ENCODE results near the gene AQP1. TPM values are rescaled to one million over a fixed set of nuclear protein-coding genes. Genes with fewer than 3 reads are reported as not detected.
A peak's percentile ranks its signal among the peaks of the same experiment; 100 is the strongest.

Gene AQP1
- total and polyA plus RNA-seq, 11 donors, result 113 to 420 (median 210) TPM

DNA sequence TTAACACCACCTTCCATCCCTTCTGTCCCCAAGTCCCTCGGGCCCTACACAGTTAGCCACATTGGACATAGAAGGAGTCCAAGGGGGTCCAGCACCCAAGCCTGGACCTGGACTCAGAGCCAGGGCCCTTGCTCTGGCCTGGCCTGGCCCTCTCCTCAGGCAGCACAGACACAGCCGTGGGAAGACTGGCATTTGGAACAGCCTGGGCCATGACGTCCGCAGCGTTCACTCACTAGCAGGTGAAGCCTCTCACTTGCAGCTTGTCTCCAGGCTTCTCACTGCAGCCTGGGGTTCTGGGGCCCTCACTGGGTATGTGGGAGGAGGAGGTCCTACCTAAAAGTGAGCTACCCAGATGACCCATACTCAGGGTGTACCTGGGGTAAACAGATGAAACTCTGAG lies 33.7 kb upstream of the AQP1 start:
- Histone ChIP-seq H3K9me3 (peaks cover 0 to 10% (median 0%) of the 10 kb centered on the region in 12 donors), H3K27ac (peak overlapping the region in 6 of 12 donors; percentile 47 to 73 (median 67)), H3K4me1 (peaks cover 0 to 18% (median 9%) of the 10 kb centered on the region in 12 donors), H3K4me3 (no peak overlapping the region), H3K36me3 (peaks cover 0 to 22% (median 2%) of the 10 kb centered on the region in 9 donors), H3K27me3 (no peaks in the 10 kb centered on the region)
- intact Hi-C loops (cut with DNase I), result no loop called here
- TF ChIP-seq, protein P1, sequence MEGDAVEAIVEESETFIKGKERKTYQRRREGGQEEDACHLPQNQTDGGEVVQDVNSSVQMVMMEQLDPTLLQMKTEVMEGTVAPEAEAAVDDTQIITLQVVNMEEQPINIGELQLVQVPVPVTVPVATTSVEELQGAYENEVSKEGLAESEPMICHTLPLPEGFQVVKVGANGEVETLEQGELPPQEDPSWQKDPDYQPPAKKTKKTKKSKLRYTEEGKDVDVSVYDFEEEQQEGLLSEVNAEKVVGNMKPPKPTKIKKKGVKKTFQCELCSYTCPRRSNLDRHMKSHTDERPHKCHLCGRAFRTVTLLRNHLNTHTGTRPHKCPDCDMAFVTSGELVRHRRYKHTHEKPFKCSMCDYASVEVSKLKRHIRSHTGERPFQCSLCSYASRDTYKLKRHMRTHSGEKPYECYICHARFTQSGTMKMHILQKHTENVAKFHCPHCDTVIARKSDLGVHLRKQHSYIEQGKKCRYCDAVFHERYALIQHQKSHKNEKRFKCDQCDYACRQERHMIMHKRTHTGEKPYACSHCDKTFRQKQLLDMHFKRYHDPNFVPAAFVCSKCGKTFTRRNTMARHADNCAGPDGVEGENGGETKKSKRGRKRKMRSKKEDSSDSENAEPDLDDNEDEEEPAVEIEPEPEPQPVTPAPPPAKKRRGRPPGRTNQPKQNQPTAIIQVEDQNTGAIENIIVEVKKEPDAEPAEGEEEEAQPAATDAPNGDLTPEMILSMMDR (IDR thresholded peaks at IDR 0.05), result no peak
- TF ChIP-seq POLR2A (IDR thresholded peaks at IDR 0.05), result no peak
- no peak for ATAC-seq
- no peak for DNase-seq
- 68 to 98% (median 93%) methylated on average over 5 of the region's 5 CpGs for WGBS, 4 donors

DNA sequence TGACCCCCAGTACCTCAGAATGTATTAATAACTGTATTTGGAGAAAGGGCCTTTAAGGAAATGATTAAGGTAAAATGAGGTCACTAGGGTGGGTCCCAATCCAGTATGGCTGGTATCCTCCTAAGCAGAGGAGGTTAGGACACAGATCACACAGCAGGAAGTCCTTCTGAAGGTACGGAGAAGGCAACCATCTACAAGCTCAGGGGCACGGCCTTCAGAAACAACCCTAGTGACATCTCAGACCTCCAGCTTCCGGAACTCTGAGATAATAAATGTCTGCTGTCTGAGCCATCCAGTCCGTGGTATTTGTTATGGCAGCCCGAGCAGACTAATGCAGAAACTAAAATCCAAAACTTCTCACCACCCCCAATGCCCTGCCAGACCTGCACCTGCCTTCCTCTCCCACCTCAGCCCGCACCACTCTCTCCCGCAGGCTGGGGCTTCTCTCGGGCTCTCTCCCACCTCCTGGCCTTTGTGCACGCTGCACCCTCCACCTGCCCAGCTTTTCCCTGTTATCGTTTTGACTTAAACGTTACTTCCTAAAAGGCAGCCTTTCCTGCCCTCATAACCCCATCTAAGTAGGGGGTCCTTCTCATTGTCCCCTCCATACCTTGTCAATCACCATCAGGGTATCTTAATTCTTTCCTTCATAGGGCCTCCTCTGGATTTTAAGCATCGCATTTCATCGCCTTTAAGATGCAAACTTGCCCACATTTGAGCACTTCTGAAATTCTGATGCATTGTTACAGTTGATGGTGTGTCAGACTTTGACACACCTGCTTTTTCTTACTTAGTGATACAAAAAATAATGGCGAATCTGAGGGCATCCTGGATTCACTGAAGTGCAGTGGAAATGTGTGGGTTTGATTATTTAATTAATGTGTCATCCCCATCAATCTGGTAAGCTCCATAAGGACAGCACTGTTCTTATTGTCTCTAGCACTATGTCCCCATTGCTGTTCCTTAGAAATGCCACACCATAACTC lies 32.2 kb upstream of the AQP1 start:
- DNase-seq (no peak), ATAC-seq (no peak)
- TF ChIP-seq POLR2A (IDR thresholded peaks at IDR 0.05), result no peak
- TF ChIP-seq, protein P1 (IDR thresholded peaks at IDR 0.05), result no peak
- WGBS, 4 donors, result 82 to 88% (median 83%) methylated on average over 14 of the region's 14 CpGs
- H3K27me3 ChIP-seq, result no peaks in the 10 kb centered on the region
- H3K4me1 ChIP-seq, result peaks cover 0 to 15% (median 6%) of the 10 kb centered on the region in 12 donors
- H3K27ac ChIP-seq, result peak overlapping the region in 1 of 12 donors; percentile 49
- intact Hi-C loops (cut with DNase I), result no loop called here
- peaks cover 0 to 7% (median 0%) of the 10 kb centered on the region in 12 donors for H3K9me3 ChIP-seq
- no peak overlapping the region for H3K4me3 ChIP-seq
- peaks cover 0 to 19% (median 0%) of the 10 kb centered on the region in 9 donors for H3K36me3 ChIP-seq

DNA sequence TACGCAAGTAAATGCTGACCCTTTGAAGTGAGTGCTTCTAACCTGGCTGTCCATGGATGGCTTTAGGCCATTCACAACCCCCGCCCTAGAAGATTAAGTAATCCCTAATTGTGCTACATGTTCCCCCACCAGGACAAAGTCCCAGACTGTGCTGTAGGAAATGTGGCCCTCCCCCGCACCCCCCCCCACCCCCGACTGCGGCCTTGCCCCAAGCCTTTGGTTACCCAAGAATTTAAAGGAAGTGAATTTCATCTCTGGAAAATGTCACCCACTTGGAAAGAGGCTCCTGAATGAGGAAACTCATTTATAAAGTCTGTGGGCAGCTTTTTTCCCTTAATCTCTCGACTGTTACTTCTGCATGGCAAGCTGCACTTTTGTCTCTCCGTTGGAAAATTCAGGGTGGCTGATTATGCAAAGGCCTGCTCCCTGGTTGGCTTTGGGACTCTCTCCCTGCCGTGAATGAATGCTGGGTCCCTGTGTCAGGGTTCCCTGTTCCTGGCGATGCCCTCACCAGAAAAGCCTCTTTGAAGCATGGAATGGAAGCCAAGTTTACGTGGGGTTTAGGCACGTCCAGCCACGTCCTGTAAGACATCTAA lies 31.4 kb upstream of the AQP1 start:
- Histone ChIP-seq H3K9me3 (no peaks in the 10 kb centered on the region), H3K4me3 (no peak overlapping the region), H3K27me3 (no peaks in the 10 kb centered on the region), H3K4me1 (peaks cover 0 to 15% (median 6%) of the 10 kb centered on the region in 12 donors), H3K36me3 (peaks cover 0 to 19% (median 0%) of the 10 kb centered on the region in 9 donors), H3K27ac (peak overlapping the region in 1 of 12 donors; percentile 49)
- no peak for ATAC-seq
- TF ChIP-seq, protein P1 (IDR thresholded peaks at IDR 0.05), result no peak
- TF ChIP-seq POLR2A (IDR thresholded peaks at IDR 0.05), result no peak
- intact Hi-C loops (cut with DNase I), result no loop called here
- WGBS, 4 donors, result 75 to 79% (median 76%) methylated on average over 12 of the region's 12 CpGs
- no peak for DNase-seq

DNA sequence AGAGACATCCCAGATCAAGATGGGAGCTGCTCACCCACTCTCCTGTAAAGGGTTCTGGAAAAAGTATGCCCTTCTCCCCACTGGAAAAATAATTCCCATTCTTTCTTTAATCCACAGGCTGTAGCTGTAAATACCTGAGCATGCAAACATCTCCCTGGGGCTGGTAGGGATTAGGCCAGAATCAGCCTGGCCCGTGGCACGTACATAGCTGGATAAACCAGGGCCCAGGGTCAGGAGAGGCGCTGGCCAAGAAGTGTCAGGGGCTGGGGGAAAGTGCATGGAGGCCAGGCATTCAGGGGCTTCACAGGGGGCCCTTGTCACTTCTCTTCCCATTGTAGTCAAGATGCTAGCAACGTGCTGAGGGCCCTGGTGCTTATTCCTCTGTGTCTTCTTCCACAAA lies 30.7 kb upstream of the AQP1 start:
- H3K4me3 ChIP-seq, result no peak overlapping the region

More for the DNA sequence above, 30.7 kb upstream of the AQP1 start:
- H3K36me3 ChIP-seq, result peaks cover 0 to 12% (median 0%) of the 10 kb centered on the region in 9 donors
- DNase-seq (no peak), ATAC-seq (no peak)
- H3K9me3 ChIP-seq, result no peaks in the 10 kb centered on the region
- WGBS, 4 donors, result 95 to 100% (median 98%) methylated on average over 3 to 4 of the region's 4 CpGs
- H3K27ac ChIP-seq, result peak overlapping the region in 1 of 12 donors; percentile 49
- H3K4me1 ChIP-seq, result peaks cover 0 to 15% (median 6%) of the 10 kb centered on the region in 12 donors
- intact Hi-C loops (cut with DNase I), result no loop called here
- TF ChIP-seq, protein P1 (IDR thresholded peaks at IDR 0.05), result no peak
- no peak for TF ChIP-seq POLR2A (IDR thresholded peaks at IDR 0.05)
- H3K27me3 ChIP-seq, result no peaks in the 10 kb centered on the region
